Esophagus muscularis mucosa (tissue), 4 donors: ENCODE measurements around the gene OR8B3.

Experiments
- EP300 ChIP-seq: sonication (generic); formaldehyde crosslinking; IDR thresholded peaks from one replicate; pipeline ENCODE4 v1.6.1; 2017; ENCODE audit warnings: antibody characterized with exemption
- POLR2A ChIP-seq: fragments of 450-650 bp; IDR thresholded peaks from one replicate; pipeline ENCODE4 v1.6.1; 2017; ENCODE audit warnings: antibody characterized with exemption, moderate library complexity, mild to moderate bottlenecking, low read depth
- POLR2AphosphoS5 ChIP-seq, 2 donors: sonication (generic); formaldehyde crosslinking; IDR thresholded peaks; one replicate each; pipeline ENCODE4 v1.6.1; 2017; ENCODE audit warnings: antibody characterized with exemption in 2 of 2
- TF ChIP-seq, protein P1 (sequence below), 3 experiments: fragments of 200-600 bp in 2 of 3; fragments of 450-650 bp in 1 of 3; sonication (generic) in 2 of 3; IDR thresholded peaks; one replicate each; pipeline ENCODE4 v1.5.1; 2017 to 2019; ENCODE audit warnings: antibody characterized with exemption in 3 of 3, mild to moderate bottlenecking in 2 of 3, moderate library complexity in 1 of 3

DNA sequence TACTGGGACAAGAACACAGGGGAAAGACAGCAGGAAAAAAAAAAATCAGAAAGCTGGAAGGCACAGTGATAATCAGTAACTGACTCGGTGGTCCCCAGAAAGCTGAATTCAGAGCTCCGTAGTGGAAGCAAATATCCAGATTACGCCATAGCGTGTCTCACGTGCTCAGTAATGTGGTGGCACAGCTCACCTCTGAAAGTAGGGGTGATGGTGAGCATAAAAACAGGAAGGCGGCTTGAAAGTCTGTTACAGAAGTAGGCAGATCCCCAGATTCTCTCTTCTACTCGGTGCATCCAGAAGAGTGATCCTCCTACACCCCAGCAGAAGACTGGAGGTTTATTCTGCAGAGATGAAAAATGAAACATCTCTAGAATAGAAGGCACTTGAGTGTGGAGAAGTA lies 11.1 kb upstream of the OR8B3 start:
- TF ChIP-seq, protein P1, sequence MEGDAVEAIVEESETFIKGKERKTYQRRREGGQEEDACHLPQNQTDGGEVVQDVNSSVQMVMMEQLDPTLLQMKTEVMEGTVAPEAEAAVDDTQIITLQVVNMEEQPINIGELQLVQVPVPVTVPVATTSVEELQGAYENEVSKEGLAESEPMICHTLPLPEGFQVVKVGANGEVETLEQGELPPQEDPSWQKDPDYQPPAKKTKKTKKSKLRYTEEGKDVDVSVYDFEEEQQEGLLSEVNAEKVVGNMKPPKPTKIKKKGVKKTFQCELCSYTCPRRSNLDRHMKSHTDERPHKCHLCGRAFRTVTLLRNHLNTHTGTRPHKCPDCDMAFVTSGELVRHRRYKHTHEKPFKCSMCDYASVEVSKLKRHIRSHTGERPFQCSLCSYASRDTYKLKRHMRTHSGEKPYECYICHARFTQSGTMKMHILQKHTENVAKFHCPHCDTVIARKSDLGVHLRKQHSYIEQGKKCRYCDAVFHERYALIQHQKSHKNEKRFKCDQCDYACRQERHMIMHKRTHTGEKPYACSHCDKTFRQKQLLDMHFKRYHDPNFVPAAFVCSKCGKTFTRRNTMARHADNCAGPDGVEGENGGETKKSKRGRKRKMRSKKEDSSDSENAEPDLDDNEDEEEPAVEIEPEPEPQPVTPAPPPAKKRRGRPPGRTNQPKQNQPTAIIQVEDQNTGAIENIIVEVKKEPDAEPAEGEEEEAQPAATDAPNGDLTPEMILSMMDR (IDR thresholded peaks at IDR 0.05) = no peak
- no peak for TF ChIP-seq POLR2A
- TF ChIP-seq EP300 = no peak
- TF ChIP-seq POLR2AphosphoS5 (IDR thresholded peaks at IDR 0.05) = no peak
